Ureter (tissue), 1 donor: ENCODE measurements around the gene EXD3. TPM values are rescaled to one million over a fixed set of nuclear protein-coding genes. Genes with fewer than 3 reads are reported as not detected.
"Not testable (repeated sequence)": the region's sequence is repeated elsewhere in the genome, so short reads cannot be mapped to it uniquely, and the experiment has no call there.

ENCODE experiments used
- DNase-seq: peaks from one replicate; pipeline ENCODE4 v3.0.0-alpha.2; 2020; ENCODE audit warnings: low spot score
- total RNA-seq: library from RNA; stranded (reverse); gene quantifications from one replicate; pipeline ENCODE4 v1.2.4, GENCODE V29; 2023
- donor health status: DM: yes; HTN: yes; CAD: no.

EXD3 gene
- total RNA-seq, 1 donor from 2014 or later = 43.0 TPM

DNA sequence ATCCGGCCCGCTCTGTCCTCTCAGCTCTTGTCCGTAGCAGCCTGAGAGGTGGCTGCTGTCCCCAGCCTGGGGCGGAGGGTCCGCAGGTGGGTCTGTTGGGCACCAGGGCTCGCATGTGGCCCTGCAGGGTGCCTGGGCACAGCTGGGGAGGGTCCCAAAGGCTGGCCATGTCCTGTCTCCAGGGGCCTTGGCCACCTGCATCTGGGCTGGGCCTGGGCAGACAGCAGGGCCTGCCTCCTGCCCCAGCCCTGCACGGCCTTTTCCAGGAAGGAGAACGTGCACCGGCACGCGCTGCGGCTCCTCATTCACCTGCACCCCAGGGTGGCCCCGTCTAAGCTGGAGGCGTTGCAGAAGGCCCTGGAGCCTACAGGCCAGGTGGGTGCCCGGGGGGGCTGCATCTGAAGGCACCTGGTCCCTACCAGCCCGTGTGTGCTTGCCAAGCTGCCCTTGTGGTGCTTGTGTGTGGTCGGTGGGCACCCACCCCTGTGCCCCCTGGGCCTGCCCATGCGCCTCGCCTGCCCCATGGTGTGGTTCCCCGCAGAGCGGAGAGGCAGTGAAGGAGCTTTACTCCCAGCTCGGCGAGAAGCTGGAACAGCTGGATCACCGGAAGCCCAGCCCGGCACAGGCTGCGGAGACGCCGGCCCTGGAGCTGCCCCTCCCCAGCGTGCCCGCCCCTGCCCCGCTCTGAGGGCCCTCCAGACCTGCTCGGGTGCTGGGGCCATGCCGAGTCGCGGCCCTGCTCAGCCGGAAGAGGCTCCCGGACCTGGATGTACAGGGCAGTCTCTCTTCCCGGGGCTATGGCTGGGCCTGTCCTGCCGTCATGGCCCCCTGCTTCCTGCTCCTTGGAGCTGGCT, 150.5 kb downstream of the EXD3 start:
- DNase-seq = no peak

DNA sequence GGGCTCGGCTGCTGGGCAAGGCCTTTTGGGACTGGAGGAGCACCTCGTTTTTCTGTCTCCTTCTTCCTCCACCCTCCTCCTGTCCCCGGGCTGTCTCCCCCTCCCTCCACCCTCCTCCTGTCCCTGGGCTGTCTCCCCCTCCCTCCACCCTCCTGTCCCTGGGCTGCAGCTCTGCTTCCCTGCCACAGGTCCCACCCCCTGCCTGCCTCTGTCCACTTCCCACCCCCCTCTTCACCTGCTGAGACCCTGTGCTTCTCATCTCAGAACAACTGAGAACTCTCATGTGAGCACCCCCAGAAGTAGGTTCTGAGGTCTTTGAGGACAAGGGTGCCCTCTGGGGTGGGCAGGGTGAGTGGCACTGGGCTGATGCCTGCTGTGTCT, 151.3 kb downstream of the EXD3 start:
- no peak for DNase-seq

DNA sequence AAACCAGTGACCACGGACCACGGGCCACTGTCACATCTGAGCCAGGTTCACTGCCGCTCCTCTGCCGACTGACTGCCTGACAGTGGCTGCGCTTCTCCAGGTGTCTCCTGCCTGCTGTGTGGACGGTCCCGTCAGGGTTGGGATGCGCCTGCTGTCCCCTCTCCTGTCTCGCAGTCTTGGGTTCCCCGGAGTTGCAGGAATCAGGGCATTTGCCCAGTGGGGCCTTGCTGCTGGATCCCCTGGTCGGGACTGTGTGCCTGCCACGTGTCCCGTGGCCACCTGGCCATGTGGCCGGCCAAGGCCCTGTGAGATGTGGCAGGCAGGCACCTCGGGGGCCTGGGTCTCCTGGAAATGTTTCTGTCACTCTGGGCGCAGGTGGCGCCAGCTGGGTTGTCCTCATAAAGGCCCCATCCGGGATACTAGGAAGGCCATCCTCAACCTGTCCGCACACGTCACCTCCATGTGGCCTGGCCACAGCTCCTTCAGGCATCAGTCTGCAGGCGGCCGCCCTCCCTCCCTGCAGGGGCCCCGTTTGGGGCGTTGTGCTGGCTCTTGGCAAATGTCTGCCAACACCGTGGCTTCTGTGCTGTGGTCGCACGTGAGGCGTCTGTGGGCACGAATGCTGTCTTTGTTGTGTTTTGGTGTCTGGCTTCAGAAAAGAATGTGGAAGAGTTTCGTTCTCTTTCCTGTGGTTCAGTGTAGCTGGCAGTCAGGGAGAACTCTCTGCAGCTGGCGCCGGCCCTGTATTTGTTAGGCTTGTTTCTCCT, 151.8 kb downstream of the EXD3 start:
- DNase-seq = no peak

DNA sequence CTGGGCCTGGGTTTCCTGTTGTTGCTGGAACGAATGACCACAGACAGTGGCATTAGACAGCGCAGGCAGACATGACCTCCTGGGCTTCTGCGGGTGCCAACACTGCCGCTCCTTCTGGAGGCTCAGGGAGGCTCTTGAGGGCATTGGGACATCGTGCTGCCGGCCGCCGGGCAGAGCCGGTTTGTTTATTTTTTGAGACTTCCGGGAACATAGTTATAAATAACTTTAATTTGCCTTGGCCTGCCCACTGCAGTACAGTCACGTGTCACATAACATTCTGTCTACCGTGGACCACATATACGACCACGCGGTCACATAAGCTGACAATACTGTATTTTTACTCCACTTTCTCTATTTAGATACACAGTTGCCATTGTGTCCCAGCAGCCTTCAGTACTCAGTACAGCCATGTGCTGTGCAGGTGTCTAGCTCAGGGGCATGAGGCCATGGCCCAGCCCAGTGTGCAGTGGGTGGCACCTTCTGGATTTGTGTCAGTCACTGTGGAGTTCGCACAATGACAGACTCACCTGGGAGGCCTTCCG, 153.7 kb downstream of the EXD3 start:
- peak; percentile 79 for DNase-seq

DNA sequence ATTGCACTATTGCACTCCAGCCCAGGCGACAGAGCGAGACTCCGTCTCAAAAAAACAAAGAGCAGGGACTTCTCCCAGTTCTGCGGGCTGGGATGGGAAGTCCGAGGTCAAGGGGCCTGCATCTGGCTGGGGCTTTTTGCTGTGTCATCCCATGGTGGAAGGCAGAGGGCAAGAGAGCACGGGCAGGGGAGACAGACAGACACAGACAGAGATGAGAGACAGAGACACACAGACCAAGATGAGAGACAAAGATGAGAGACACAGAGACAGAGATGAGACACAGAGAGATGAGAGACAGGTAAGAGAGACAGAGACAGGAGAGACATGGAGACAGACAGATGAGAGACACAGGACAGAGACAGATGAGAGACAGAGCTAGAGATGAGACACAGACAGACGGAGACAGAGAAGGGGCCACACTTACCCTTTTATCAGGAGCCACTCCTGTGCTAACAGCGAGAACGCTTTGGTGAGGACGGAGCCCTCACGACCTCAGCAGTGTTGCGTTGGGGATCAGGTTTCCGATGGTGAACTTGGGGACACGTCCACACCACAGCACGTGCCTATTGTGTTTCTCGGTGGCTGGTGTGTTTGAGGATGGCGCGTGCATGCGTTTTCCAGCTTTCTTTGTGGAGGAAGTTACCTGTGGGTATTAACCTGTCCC, 154.3 kb downstream of the EXD3 start:
- DNase-seq = no peak

DNA sequence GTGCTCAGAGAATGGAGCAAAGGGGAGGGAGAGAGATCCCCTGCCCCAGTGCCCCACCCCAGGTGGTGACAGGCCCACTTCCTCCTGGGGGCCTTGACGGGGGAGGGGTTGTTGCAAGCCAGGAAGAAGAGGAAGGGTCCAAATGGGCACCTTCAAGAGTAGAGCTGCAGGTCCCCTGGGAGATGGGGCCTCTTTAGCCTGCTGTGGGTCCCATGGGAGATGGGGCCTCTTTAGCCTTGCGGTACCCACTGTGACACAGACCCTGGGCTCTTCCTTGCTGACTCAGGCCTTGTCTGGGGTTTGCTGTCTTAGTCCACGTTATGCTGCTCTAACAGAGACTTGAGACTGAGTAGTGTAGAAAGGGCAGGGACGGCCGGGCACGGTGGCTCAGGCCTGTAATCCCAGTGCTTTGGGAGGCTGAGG, 155.0 kb downstream of the EXD3 start:
- DNase-seq = no peak

DNA sequence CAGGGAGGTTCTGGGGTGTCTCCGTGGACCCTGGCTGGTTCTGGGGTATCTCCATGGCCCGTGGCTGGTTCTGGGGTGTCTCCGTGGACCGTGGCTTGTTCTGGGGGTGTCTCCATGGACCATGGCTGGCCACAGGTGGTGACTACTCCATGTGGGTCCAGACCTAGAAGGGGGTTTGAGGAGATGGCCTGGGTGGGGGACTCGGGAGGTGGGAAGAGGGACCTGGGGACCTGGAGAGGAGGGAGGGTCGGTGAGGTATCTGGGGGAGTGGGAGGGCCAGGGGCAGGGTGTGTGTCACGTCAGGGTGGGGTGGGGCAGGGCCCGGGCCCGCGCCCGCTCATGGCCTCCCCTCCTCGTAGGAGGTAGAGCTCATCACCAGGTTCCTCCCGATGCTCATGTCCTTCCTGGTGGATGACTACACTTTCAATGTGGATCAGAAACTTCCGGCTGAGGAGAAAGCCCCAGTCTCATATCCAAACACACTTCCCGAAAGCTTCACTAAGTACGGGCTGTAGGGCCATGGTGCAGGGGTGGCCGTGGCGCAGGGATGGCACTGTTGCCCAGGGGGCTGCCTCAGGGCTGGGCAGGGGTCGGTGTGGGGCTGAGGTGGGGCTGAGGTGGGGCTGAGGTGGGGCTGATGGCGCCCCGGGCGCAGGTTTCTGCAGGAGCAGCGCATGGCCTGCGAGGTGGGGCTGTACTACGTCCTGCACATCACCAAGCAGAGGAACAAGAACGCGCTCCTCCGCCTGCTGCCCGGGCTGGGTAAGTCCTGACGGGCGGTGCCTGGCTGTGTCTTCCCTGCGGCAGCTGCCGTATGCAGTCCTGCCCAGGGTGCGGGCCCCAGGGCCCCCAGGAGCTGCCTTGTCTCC, 156.1 kb downstream of the EXD3 start:
- DNase-seq = no peak

DNA sequence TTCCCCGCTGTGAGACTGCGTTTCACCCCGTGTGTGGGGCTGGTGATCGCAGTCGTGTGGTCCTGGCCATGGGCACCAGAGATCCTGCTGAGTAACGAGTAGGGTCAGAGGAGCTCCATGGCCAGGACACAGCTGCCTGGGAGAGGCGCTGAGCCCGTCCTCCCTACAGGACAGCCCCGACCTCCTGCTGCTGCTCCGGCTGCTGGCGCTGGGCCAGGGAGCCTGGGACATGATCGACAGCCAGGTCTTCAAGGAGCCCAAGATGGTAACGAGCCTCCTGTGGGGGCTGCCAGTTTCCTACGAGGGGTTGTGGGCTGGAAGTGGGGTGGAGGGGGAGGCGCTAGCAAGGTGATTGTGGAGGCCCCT, 156.8 kb downstream of the EXD3 start:
- no peak for DNase-seq

DNA sequence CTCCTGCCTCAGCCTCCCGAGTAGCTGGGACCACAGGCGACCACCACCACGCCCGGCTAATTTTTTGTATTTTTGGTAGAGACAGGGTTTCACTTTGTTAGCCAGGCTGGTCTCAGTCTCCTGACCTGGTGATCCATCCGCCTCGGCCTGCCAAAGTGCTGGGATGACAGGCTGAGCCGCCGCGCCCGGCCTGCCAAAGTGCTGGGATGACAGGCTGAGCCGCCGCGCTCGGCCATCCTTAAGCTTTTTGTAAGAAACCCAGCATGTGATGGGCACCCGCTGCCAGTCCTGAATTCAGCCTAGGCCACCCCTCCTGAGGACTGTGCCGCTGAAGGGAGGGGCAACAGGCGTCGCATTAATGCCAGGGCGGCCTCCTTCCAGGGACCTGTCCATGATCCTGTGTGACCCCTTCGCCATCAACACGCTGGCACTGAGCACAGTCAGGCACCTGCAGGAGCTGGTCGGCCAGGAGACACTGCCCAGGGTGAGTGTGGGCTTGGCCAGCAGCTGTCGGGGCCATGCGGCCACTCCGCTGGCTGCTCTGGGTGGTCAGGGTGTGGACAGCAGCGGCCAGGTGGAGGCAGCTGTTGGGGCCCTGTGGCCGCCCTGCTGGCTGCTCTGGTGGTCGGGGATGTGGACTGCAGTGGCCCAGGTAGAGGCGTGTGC, 157.3 kb downstream of the EXD3 start:
- no peak for DNase-seq

DNA sequence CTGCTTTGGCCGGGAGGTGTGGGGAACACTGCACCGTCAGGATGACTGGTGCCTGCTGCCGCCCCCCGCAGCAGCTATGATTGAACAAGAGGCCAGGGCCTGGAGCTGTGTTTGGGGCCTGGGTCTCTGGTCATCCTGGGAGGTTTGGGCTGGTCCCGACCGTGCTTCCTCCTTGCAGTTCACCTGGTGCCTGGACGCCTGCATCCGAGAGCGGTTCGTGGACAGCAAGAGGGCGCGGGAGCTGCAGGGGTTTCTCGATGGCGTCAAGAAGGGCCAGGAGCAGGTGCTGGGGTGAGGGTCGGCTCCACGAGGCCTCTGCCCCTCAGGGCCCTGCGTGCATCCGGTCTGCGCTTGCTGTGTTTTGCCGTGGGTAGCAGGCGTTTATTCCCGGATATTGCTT, 158.9 kb downstream of the EXD3 start:
- no peak for DNase-seq

DNA sequence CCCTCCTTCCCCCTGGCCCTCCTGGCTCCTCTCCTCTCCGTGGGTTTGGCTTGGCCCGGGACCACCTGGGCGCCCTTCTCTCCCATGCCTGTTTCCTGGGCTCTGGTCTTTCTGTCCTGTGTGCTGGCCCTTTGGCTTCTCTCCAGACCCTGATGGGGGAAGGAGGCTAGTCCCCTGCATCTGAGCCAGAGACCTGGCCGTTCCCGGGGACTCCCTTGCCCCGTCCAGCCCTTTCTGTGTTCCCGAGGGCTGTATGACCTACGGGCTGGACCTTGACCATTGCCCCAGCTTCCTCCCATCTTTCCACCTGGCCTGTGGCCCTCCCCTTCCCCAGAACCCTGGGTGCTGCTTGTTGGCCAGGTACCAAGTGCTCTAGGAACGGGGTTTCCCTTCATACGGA, 159.5 kb downstream of the EXD3 start:
- DNase-seq = no peak

DNA sequence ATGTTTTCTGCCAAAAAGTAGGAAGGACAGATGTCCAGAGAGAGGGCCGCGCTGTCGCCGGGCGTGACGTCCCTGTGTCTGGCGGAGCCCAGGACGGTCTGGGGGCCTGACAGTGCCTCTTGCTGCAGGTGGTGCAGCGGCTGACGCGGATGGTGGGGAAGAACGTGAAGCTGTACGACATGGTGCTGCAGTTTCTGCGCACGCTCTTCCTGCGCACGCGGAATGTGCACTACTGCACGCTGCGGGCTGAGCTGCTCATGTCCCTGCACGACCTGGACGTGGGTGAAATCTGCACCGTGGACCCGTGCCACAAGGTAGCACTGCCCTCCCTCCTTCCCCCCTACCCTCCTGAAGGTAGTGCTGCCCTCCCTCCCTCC, 160.1 kb downstream of the EXD3 start:
- DNase-seq = no peak

DNA sequence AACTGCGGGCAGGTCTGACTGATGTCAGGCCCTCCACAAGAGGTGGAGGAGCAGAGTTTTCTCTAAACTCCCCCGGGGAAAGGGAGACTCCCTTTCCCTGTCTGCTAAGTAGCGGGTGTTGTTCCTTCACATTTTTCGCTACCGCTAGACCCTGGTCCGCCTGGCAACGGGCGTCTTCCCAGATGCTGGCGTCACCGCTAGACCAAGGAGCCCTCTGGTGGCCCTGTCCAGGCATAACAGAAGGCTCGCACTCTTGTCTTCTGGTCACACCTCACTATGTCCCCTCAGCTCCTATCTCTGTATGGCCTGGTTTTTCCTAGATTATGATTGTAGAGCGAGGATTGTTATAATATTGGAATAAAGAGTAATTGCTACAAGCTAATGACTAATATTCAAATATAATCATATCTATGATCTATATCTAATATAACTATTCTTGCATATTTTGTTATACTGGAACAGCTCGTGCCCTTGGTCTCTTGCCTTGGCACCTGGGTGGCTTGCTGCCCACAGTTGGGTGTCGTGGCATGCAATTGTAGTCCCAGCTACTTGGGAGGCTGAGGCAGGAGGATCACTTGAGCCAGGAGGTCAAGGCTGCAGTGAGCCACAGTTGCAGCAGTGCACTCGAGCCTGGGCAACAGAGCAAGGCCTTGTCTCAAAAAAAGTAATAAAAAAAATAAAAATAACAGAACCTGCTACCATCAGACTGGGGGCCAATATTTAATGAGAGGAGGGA, 160.6 kb downstream of the EXD3 start:
- DNase-seq = not testable (repeated sequence)

Other genes with a start within 250 kb of the EXD3 start
- gene ANAPC2, start 234.6 kb downstream of the EXD3 start, total RNA-seq = 74.5 TPM
- 58.3 TPM for gene SSNA1, start 234.5 kb downstream of the EXD3 start, total RNA-seq
- gene TPRN, start 222.4 kb downstream of the EXD3 start, total RNA-seq = 17.6 TPM
- 36.2 TPM for gene TMEM203, start 217.5 kb downstream of the EXD3 start, total RNA-seq
- gene NDOR1, start 217.5 kb downstream of the EXD3 start, total RNA-seq = 20.3 TPM
- 6.5 TPM for gene RNF208, start 200.9 kb downstream of the EXD3 start, total RNA-seq
- gene CYSRT1, start 198.0 kb downstream of the EXD3 start, total RNA-seq = 1.9 TPM
- 0.34 TPM for gene RNF224, start 195.7 kb downstream of the EXD3 start, total RNA-seq
- not detected for gene SLC34A3, start 192.3 kb downstream of the EXD3 start, total RNA-seq
- 351 TPM for gene TUBB4B, start 181.9 kb downstream of the EXD3 start, total RNA-seq
- gene STPG3, start 171.9 kb downstream of the EXD3 start, total RNA-seq = not detected
- 45.2 TPM for gene NELFB, start 167.8 kb downstream of the EXD3 start, total RNA-seq
- gene TOR4A, start 145.4 kb downstream of the EXD3 start, total RNA-seq = 15.4 TPM
- 7.1 TPM for gene NRARP, start 120.9 kb downstream of the EXD3 start, total RNA-seq
- gene NOXA1, start 231 bp upstream of the EXD3 start, total RNA-seq = 12.5 TPM
- gene ENTPD8, start 18.2 kb upstream of the EXD3 start, total RNA-seq = not detected
- 49.3 TPM for gene NSMF, start 36.2 kb upstream of the EXD3 start, total RNA-seq
- 9.7 TPM for gene PNPLA7, start 127.2 kb upstream of the EXD3 start, total RNA-seq
- 38.2 TPM for gene MRPL41, start 128.7 kb upstream of the EXD3 start, total RNA-seq
- gene DPH7, start 155.8 kb upstream of the EXD3 start, total RNA-seq = 43.4 TPM
- 26.3 TPM for gene ZMYND19, start 167.3 kb upstream of the EXD3 start, total RNA-seq
- gene ARRDC1, start 182.5 kb upstream of the EXD3 start, total RNA-seq = 118 TPM
- gene EHMT1, start 195.8 kb upstream of the EXD3 start, total RNA-seq = 126 TPM